NCI-H2081 treated with DMSO at 0.1 percent for 48 hours (cell line): ENCODE measurements around the gene SLC28A3.

Experiments
- DNase-seq: peaks from one replicate; lab custom pipeline; 2025; lab: John Stamatoyannopoulos, UW

Gene SLC28A3

DNA sequence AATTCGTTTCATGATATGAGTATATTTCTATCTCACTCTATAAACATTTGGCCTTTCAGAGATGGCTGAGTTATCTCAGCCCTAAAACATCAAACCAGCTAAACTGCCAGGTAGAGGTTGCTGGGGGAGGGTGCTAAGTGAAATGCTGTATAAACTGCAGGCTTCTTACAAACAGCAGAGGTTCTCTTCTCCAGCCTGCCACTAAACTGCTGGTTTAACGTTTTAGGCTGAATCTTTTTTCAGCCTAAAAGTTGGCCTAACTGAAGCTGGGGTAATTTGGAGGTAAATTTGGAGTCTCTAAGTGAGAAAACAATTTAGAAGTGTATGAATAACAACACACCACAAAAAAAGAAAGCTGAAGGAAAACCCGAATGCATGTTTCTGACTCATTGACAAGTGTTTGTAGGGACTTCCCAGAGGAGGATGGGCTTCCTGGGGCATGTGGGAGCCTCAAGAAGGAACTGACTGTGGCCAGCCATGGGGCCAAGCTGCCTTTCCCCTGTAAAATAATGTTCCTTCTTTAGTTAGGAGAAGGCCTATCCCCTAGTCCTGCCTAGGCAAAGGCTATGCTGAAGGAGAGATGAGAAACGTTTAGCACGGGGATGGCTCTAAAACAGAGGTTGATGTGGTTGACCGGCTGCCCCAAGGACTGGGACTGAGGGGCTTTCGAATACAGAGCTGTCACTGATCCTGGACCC, 44.3 kb downstream of the SLC28A3 start:
- DNase-seq = no peak

GRCh38 chr9:84294241-84294950, 46.2 kb downstream of the SLC28A3 start:
- no peak for DNase-seq

- DNase-seq = no peak
These were observed 47.4 kb downstream of the SLC28A3 start for GRCh38 chr9:84293001-84293798.

GRCh38 chr9:84285381-84285780, 55.2 kb downstream of the SLC28A3 start:
- DNase-seq = no peak

- no peak for DNase-seq
These were observed 56.6 kb downstream of the SLC28A3 start for GRCh38 chr9:84283946-84284345.

DNA sequence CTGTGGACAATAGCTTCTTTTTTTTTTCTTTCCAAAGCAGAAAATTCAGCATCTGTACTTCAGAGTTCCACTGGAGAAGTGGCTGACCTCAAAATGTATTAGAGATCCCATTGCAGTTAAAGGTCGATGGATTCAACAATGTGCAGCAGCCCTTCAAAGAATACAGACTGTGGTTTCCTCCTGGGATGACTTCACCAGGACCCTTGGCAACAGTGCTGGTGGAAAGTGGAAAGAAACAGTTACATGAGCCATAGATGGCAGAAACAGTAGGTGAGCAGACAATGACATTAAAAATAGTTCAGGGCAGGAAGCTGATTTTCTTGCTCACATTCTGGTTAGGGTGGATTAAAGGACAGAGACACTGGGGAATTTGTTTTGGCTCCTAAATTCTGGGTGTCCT, 62.4 kb downstream of the SLC28A3 start:
- no peak for DNase-seq

GRCh38 chr9:84277646-84278045, 62.9 kb downstream of the SLC28A3 start:
- no peak for DNase-seq

GRCh38 chr9:84276741-84277140, 63.8 kb downstream of the SLC28A3 start:
- DNase-seq = no peak

GRCh38 chr9:84271921-84272556, 68.5 kb downstream of the SLC28A3 start:
- DNase-seq = no peak

DNA sequence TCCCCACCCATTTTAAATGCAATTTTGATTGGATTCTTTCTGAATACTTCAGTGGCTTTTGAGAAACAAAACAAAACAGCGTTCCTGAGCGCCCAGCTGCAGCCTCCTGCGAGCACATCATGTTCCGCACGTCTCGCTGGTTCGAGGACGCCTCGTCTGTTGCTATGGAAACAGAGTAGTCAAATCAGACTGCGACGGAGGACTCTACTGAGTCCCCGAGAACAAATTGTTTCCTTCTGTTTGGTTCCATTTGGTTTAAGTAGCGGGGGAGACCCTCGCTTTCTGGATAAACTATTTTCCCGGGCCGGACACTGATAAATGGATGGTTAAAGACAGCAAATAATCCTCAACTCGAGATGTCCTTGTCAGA, 69.0 kb downstream of the SLC28A3 start:
- DNase-seq = no peak

- DNase-seq = no peak
These were observed 69.6 kb downstream of the SLC28A3 start for GRCh38 chr9:84270847-84271530.

GRCh38 chr9:84266087-84266561, 74.4 kb downstream of the SLC28A3 start:
- DNase-seq = no peak

DNA sequence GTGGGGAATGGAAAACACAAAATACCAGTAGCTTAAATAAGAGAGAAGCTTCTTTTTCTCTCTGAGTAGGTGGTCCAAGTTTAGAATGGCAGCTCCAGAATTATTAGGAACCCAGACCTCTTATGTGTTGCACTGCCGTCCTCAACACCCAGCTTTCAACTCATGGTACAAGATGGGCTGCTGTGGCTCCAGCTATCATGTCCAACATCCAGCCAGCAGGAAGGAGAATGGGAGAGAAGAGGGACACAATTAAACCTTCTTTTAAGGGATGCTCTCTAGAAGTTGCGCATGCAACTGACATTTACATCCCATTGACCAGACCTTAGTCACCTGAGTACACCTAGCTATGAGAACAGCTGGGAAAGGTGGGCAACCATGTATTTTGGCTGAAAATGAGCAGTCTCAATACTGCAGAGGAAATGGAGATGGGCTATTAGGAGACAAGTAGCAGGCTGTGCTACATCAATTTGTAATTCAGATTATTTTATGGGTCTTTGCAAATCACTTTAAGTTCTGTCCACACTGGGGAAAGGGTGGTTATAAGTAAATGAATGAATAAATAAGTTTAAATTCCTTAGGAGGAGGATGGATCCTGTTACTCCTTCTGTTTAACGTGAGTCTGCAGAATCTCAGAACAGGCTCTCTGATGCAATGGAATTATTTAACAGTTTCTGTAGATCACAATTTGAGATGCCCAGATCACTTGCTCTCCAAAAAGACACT, 76.1 kb downstream of the SLC28A3 start:
- no peak for DNase-seq

- peak; percentile 57 for DNase-seq
These were observed 79.3 kb downstream of the SLC28A3 start for GRCh38 chr9:84261070-84261746.

DNA sequence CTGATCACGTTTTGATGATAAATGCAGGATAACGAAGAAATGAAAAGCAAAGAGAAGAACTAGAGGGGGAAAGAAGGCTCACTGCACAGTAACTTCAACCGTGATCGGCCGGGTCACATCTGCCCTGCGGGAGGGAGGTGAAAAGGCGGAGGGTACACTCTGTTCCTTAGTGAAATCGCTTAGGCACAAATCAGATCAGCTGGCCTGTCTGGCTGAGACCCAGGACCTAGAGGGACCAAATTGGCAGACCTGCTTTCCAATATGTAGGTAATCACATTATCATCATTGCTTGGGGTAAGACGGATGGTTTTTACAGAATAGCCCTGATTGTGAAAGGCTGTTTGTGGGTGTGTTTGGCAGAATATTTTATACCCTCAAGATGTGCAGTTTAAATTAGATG, 82.2 kb downstream of the SLC28A3 start:
- no peak for DNase-seq

- no peak for DNase-seq
These were observed 84.9 kb downstream of the SLC28A3 start for GRCh38 chr9:84255696-84256095.

- DNase-seq = no peak
These were observed 85.6 kb downstream of the SLC28A3 start for GRCh38 chr9:84254972-84255371.

GRCh38 chr9:84251921-84252320, 88.6 kb downstream of the SLC28A3 start:
- DNase-seq = no peak

GRCh38 chr9:84241817-84242373, 98.7 kb downstream of the SLC28A3 start:
- DNase-seq = no peak

GRCh38 chr9:84239343-84239742, 101.2 kb downstream of the SLC28A3 start:
- DNase-seq = no peak
